NCI-H1092 (cell line): Measurements from ENCODE around the gene HSPA4L.

Experiments used
- DNase-seq: peaks from one replicate; lab custom pipeline; 2025; lab: John Stamatoyannopoulos, UW

HSPA4L gene

DNA sequence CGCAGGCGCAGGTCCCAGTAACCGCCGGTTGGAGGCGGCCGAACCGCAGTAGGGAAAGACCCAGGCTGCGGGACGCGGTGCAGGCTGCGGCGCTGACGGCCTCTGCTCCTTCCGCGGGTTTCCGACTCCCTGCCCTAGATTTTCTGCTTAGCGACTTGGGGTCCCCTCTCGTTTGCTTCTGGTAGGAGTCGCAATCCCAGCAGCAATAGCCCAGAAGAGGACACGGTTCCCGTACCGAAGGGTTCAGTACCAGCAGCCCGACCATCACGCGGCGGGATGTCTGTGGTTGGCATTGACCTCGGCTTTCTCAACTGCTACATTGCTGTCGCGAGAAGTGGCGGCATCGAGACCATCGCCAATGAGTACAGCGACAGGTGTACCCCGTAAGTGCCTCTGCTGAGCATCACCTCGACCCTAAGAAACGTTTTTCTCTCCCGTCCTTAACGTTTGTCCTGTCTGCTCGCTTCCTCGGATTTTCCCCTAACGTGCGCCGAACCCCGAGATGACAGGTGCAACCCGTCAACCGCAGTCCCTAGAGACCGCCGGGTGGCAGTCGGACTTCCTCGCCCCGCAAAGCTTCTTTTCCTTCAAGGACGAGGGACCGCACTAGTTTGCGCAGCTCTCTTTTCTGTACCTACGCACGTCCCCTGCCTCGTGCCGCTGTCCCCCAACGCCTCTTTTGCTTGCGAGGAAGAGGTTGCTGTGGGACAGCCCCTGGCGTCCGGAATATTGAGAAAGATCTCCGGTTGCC is at the start of gene HSPA4L:
TSS of gene HSPA4L (plus strand) at position 48 of the 751 bp plus-strand sequence. CDS start at position 277, 229 bp downstream.
- peak; percentile 68 for DNase-seq

DNA sequence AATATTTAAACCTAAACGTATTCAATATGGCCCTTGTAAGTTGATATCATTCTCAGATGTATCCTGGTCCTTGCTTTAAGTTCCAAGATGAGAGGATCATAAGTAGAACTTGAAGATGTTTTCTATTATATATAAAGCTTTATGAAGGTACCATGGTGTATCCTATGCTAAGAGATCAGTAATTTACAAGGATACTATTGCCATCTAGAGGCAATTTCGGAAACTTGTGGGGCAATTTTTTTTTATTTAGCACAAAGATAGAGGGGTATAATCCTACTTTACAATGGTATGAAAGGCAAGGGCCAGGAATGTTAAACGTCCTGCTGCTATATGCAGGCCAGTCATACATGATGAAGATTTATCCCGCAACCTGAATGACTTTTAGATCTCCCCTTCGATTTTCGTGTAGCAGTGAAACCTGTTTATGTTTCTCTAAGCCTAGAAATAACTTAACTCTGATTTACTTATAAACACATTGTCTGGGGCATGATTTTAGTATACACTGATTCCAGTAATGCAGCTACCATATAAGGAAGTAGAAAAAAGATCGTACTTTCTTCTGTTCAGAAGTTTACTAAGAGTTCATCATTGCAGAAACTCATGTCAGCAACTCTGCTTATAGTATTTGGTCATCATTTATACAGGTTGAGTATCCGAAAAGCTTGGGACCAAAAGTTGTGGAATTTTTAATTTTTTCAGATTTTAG is 49.3 kb upstream of the HSPA4L start:
- DNase-seq, result peak; percentile 5

DNA sequence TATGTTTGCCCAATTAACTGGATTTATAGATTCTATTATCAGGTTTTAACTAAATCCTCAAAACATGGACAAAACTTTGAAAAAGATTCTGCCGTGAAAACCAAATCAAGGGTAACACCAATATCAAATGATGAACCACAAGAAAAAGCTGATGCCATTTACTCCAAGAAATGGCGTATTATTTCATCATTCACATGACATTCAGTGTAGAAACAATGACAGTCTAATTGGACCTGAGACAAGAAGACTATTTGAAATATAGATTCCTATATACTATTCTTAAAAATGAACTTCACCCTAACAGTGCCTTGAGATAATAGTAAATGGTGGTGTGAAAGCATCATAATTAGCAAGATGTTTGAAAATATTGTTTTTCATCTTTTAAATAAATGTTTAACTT is 47.1 kb upstream of the HSPA4L start:
- no peak for DNase-seq

DNA sequence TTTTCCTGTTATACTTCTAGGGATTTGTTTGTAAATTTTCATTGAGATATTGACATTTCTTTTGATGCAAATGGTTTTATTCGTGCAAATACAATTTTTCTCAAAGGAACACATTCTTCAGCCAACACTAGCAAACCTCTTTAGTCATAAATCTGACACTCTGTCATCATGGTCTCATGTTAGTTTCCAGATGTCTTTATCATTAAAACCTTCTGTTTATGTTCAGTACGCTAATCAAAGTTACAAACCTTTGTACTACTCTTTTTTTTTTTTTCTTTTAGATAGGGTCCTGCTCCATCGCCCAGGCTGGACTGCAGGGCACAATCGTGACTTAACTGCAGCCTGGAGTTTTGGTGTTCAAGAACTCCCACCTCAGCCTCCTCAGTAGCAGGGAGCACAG is 44.8 kb upstream of the HSPA4L start:
- DNase-seq, result no peak

DNA sequence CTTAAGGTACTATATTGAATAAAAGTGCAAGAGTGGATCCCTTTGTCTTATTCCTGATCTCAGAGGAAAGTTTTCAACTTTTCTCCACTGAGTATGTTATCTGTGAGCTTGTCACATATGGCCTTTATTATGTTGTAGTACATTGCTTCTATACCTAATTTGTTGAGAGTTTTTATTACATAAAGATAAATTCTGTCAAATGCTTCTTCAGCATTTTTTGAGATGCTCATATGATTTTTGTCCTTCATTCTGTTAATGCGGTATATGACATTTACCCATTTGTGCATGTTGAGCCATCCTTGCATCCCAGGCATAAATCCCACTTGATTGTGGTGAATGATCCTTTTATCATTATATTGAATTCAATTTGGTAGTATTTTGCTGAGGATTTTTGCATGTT is 40.9 kb upstream of the HSPA4L start:
- no peak for DNase-seq

DNA sequence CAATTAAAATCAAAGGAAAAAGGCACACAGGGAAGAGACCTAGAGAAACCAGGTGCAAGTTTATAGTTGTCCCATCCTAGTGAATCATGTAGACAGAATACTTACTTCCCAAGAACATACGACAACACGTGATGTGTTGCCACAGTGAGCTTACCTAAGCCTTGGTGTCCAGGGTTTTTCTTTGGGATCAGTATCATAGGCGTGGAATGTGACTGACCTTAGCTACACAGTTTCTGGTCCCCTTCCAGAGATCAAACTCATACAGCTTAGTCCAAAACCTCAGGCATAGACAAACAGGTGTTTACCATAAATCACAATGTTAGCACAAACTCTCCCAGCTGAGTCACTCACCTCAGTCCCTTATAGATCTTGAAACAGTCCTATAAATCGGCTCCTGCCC is 34.2 kb upstream of the HSPA4L start:
- no peak for DNase-seq

DNA sequence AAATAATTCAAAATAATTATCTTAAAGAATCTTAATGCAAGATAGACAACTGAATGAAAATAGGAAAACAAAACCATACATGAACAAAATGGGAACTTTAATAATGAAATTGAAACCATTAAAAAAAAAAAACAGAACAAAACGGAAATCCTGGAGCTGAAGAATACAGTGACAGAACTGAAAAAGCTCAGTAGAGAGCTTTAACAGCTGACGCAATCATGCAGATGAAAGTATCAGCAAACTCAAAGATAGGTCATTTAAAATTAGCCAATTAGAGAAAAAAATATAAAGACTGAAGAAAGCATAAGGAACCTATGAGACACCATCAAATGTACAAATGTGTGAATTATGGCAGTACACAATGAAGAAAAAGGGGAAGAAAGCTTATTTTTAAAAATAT is 33.2 kb upstream of the HSPA4L start:
- DNase-seq, result no peak

DNA sequence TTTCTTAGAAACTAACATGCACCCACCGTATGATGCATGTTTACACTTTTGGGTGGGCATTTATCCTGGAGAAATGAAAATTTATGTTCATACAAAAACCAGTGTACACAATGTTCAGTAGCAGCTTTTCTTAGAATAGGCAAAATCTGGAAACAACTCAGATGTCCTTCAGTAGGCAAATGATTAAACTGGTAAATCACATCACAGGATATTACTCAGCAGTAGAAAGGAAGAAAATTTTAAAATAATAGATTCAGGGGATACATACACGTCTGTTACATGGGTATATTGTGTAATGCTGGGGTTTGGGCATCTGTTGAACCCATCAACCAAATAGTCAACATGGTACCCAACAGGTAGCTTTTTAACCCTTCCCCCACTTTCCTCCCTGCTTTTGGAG is 25.2 kb upstream of the HSPA4L start:
- DNase-seq, result no peak

DNA sequence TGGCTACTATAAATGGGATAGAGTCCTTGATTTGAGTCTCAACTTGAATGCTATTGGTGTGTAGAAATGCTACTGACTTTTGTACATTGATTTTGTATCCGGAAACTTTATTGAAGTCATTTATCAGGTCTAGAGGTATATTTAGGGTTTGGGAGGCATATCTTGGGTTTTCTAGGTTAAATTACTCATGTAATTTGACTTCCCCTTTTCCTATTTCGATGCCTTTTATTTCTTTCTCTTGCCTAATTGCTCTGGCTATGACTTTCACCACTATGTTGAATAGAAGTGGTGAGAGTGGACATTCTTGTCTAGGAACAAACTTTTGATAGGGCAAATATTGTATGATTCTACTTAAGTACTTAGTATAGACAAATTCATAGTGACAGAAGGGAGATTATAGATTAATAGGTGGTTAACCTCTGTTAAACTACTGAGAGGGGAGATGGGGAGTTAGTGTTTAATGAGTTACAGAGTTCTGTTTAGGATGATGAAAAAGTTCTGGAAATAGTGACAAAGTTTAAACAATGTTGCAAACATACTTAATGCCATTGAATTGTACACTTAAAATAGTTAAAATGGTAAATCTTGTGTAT is 22.8 kb upstream of the HSPA4L start:
- DNase-seq, result no peak

DNA sequence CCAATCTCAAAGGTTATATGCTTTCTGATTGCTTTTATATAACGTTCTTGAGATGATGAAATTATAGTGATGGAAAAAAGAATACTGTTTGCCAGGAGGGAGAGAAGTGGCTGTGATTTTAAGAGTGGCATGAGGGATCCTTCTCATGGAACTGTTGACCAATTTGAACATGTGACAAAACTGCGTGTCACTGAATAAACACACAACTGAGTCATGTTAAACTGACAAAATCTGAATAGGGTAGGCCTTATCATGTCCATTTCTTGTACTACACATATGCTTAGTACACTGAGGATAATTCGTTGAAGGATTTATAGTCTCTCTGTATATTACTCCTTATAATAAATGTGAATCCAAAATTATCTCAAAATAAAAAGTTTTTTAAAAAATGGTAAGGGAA is 22.2 kb upstream of the HSPA4L start:
- no peak for DNase-seq

DNA sequence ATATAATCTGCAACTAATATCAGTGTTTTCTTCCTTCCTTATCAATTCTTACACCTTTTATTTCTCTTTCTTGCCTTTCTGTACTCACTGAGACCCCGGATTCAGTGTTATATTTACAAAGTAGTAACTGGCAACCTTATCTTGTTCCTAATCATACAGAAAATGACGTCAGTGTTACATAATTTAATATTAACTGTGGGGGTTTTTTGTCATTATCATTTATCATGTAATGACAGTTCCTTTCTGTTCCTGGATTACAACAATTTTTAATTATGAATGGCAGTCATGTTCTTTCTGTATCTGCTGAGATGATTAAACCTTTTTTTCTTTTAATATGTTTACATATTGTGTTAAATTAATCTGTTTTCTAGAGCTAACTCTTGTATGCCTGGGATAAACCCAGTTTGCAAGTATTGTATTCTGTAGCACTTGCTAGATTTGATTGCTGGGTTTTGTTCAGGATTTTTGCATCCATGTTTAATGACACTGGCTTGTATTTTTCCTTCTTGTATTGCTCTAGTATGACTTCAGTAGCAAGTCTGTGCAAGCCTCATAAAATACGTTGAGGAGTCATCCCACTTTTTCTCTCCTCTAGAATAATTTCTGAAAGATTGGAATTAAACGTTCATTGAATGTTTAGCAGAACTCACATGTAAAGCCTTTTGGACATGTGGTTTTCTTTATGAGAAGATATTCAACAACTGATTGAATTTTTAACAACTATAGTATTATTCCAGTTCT is 10.4 kb upstream of the HSPA4L start:
- DNase-seq, result no peak

DNA sequence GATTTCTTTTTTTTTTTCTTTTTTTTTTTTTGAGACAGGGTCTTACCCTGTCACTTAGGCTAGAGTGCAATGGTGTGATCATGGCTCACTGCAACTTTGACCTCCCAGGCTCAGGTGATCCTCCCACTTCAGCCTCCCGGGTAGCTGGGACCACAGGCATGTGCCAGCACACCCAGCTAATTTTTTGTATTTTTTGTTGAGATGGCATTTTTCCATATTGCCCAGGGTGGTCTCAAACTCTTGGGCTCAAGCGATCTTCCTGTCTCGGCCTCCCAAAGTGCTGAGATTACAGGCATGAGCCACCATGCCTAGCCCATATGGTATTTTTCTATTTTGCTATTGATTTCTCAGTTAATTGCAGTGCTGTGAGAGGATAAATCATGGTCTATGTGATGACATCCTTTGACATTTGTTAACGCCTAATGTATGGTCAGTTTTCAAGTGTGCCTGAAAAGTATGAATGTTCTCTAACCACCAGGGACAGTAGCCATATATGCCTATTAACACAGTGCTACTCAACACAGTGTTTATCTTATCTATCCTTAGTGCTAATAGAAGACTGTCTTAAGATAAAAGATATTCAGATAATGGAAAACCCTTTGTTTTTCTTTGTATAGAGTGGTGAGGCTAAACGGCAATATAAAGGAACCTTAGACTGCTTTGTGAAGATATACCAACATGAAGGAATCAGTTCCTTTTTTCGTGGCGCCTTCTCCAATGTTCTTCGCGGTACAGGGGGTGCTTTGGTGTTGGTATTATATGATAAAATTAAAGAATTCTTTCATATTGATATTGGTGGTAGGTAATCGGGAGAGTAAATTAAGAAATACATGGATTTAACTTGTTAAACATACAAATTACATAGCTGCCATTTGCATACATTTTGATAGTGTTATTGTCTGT is 9.1 kb upstream of the HSPA4L start:
- no peak for DNase-seq

DNA sequence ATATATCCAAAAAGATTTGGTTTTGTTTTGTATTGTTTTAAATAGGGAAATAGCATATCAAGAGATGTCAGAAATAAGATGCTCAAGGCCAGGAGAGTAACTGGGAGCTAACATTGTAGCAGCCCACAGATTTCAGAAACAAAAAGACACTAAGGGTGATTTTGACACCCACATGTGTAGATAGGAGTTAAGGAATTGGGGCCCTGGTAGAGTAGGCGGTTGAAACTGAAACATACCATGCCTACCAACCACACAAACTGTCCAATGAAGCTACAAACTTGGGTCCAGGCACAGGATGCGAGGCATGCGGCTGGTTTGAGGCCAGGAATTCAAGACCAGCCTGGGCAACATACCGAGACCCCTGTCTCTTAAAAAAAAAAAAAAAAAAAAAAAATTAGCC is 6.3 kb upstream of the HSPA4L start:
- no peak for DNase-seq

DNA sequence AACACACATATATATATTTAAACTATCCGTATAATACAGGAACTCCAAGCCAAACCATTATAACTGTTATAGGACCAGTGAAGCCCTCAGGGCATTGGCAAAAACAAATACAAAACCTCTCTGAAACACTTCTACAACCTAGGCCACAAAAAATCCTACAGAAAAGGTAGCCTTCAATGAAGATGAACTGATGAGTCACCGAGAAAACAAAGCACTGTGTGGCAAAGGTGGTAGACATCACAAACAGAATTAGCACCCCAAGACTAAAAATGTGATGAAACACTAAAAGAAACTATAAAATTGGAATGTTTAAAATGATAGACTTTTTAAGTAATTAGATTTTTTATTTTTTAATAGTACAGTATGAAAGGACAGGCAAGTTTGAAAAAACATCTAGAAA is 5.5 kb upstream of the HSPA4L start:
- DNase-seq, result no peak

DNA sequence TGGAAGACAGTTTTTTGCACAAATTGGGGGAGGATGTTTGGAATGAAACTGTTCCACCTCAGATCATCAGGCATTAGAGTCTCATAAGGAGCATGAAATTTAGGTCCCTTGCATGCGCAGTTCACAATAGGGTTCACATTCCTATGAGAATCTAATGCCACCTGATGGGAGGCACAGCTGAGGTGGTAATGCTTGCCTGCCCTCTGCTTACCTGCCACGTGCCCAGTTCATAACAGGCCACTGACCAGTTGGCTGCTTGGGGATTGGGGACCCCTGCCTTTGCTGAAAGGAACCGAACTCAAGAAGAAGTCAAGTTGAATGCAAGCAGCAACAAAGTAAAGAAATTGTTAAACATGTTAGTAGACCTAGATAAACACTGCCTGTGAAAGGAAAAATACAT is 4.6 kb upstream of the HSPA4L start:
- no peak for DNase-seq

DNA sequence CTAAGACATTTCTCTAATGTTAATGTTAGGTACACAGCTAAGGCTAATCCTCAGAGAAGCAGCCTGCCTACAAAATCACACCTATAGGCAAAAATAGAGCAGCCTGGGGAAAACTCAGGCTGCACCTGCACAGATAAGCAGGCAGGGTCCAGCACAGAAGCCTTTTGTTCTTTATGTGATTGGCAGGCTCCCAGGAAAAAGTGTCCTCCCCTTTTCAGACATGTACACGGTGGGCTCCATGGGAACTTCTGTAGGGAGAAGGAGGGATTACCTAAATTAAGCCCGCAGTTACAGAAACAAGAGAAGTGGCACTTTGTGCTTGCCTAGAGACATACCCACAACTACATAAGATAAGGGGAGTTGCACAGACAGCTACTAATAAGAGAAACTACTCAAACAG is 4.0 kb upstream of the HSPA4L start:
- DNase-seq, result no peak

DNA sequence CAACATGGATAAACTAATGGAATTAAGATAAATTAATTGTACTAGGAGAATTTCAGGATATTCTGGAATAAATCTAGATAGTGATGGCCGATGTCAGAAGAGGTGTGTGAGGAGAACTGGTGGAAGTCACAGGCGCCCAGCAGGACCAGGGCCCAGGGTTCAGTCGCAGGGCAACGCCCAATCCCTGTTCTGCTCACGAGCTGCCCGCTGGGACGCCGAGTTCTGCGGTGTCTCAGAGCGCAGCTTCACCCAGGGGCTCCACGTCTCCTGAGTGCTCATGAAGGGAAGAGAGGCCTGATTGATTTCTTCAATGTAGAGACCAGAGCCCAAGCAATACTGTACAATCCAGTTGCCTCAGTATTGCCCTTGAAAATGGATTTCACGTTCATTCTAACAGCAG is 1.5 kb upstream of the HSPA4L start:
- DNase-seq, result no peak

DNA sequence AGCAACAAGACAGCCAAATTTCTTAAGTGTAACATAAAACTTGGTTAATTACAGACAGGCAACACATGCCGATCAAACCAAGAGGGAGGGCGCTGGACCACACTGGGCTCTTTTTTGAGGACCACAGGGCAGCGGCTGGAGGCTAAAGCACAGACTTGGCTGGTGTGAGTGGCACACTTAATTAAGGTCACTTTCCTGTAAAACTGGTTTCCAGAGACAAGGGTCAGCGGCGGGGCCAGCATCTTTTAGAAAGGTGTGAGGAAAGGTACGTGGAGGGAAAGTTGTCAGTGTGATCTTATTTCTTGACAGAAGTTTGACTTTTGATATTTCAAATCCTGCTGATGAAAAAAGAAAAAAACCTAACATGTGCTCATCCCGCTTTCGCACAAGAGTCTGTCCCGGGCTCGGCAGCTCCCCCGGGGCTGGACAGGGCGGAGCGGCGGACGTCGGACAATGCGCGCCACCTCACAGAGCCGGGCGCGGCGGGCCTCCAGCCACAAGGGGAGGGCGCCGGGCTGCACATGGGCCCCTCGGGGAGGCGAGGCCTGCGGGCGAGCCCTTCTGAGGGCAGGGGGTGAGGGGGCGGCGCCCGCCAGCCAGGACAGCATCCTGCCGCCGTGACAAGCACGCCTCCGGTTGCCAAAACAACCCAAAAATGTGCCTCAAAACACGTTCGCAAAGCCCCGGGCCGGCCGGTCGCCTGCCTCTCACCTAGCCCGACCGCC is 660 bp upstream of the HSPA4L start:
- DNase-seq, result no peak

DNA sequence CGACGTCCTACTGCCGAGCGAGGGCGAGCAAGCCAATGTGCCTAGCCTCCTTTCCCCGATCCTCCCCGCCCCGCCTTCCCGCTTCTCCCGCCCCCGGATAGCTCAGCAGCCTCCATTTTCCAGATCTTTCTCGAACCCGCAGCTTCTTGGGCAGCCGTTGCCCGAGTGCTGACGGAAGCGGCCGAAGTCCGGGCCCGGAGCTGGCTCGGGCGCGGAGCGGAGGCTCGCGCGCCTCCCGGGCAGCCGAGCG is 172 bp upstream of the HSPA4L start:
- peak; percentile 77 for DNase-seq

DNA sequence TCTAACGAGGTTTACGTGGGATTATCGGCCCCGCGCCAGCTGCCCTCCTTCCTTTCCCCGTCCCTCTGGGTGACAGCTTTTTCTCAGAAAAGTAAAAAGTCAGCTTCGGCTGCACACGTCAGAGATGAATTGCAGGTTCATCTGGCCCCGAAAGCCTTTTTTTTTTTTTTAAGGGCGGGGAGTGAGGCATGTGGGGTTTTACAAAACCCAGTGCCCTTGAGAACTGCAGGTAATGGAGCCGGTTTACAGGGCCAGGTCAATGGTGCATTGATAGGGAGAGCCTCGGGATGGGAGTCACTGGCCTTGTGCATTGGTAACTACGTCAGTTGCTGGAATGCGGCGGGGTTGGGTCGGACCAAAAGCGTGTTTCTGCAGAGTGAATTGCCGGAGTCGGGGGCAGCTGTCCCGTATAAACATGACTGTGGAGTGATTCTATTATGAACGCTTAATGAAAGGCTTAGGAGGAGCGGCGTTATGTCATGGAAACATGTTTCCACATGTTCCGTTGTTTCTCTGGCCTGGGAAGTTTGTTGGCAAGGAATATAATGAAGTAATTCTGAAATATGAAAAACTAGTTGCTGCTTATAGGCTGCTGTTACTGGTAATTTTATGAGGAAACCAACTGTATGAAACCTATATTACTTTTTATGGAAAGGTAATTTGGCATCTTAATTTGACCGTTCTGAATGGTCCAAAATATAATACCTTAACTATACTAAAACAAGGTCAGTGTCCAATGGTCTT is 1.1 kb downstream of the HSPA4L start:
- peak; percentile 10 for DNase-seq
